ENCODE results near the gene PIK3C2G.
"Not testable (repeated sequence)": the region's sequence is repeated elsewhere in the genome, so short reads cannot be mapped to it uniquely, and the experiment has no call there.

The PIK3C2G gene

GRCh38 chr12:18500160-18500574, 238.8 kb downstream of the PIK3C2G start:
- H3K27ac Mint-ChIP-seq; intact Hi-C loops (cut with micrococcal nuclease); H3K4me3 Mint-ChIP-seq; H3K27me3 Mint-ChIP-seq; H3K36me3 Mint-ChIP-seq (ENCODE audit: low read depth); H3K4me1 Mint-ChIP-seq (ENCODE audit: low read depth): not testable (repeated sequence)
- peaks cover 12% of the 10 kb centered on the region for H3K9me3 Mint-ChIP-seq

GRCh38 chr12:18500736-18501135, 239.4 kb downstream of the PIK3C2G start:
- intact Hi-C loops (cut with micrococcal nuclease); H3K36me3 Mint-ChIP-seq (ENCODE audit: low read depth); H3K4me3 Mint-ChIP-seq; H3K27ac Mint-ChIP-seq; H3K27me3 Mint-ChIP-seq; H3K4me1 Mint-ChIP-seq (ENCODE audit: low read depth): not testable (repeated sequence)
- H3K9me3 Mint-ChIP-seq = peaks cover 12% of the 10 kb centered on the region

DNA sequence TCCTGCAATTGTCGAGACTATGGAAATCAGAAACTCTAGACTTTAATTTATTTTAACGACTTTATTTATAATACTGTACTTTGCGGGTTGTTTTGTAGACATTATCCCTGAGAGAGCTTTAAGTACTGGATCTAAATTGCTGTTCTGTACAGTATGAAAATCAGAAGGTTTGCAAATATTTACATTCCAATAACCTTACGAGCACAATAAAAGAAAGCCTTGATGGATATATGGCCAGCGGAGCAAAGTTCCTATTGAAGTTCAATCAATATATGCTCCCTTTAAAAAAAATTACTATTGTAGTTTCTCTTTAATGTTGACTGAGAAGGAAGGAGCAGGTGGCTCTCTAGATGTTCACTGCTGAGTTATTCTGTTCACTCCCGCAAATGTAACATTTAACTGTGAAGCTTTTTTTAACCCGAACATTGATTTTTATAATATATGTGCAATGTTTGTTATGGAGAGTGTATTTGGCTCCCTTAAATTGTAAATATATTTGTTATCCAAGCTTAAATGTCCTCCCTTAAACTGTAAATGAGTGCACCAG, 241.2 kb downstream of the PIK3C2G start:
- Mint-ChIP-seq H3K27me3 (no peaks in the 10 kb centered on the region), H3K9me3 (peaks cover 12% of the 10 kb centered on the region), H3K36me3 (ENCODE audit: low read depth) (no peaks in the 10 kb centered on the region), H3K4me3 (no peak overlapping the region), H3K4me1 (ENCODE audit: low read depth) (no peaks in the 10 kb centered on the region), H3K27ac (no peak overlapping the region)
- intact Hi-C loops (cut with micrococcal nuclease) = no loop called here

DNA sequence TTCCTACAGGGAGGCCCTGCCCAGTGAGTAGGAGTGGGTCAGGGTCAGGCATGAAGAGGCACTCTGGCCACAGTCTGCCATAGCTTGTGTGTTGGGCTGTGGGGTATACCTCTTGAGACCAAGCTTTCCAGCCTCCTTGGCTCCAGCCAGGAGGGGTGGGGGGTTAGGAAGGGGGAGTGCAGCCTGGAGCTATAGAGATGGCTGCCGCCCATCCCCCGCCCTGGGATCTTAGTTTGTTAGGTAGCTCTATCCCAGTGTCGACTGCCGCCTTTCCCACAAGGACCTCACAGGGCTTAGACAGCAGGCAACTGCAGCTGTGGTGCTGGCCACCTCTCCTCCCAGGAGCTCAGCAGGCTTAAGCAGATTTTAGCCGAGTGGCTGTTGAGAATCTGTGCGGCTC, 260.1 kb downstream of the PIK3C2G start:
- Mint-ChIP-seq H3K4me1 (ENCODE audit: low read depth) (no peaks in the 10 kb centered on the region), H3K27me3 (no peaks in the 10 kb centered on the region), H3K9me3 (peaks cover 69% of the 10 kb centered on the region), H3K27ac (no peak overlapping the region), H3K36me3 (ENCODE audit: low read depth) (no peaks in the 10 kb centered on the region), H3K4me3 (no peak overlapping the region)
- intact Hi-C loops (cut with micrococcal nuclease) = no loop called here

GRCh38 chr12:18522806-18523205, 261.5 kb downstream of the PIK3C2G start:
- H3K27ac Mint-ChIP-seq = no peak overlapping the region

DNA sequence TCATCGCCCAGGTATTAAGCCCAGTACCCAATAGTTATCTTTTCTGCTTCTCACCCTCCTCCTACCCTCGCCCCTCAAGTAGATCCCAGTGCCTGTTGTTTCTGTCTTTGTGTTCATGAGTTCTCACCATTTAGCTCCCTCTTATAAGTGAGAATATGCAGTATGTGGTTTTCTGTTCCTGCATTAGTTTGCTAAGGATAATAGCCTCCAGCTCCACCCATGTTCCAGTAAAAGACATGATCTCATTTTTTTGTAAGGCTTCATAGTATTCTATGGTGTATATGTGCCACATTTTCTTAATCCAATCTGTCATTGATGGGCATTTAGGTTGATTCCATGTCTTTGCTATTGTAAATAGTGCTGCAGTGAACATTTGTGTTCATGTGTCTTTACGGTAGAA, 281.2 kb downstream of the PIK3C2G start:
- not testable (repeated sequence) for H3K4me1 Mint-ChIP-seq (ENCODE audit: low read depth)

More at GRCh38 chr12:18522806-18523205, 261.5 kb downstream of the PIK3C2G start:
- intact Hi-C loops (cut with micrococcal nuclease) = no loop called here
- Mint-ChIP-seq H3K9me3 (peaks cover 57% of the 10 kb centered on the region), H3K4me1 (ENCODE audit: low read depth) (no peaks in the 10 kb centered on the region), H3K4me3 (no peak overlapping the region), H3K36me3 (ENCODE audit: low read depth) (no peaks in the 10 kb centered on the region), H3K27me3 (no peaks in the 10 kb centered on the region)

GRCh38 chr12:18546399-18546798, 285.1 kb downstream of the PIK3C2G start:
- H3K27ac Mint-ChIP-seq = no peak overlapping the region
- no peaks in the 10 kb centered on the region for H3K4me1 Mint-ChIP-seq (ENCODE audit: low read depth)
- no peak overlapping the region for H3K4me3 Mint-ChIP-seq
- intact Hi-C loops (cut with micrococcal nuclease) = no loop called here
- H3K27me3 Mint-ChIP-seq = no peaks in the 10 kb centered on the region
- no peaks in the 10 kb centered on the region for H3K36me3 Mint-ChIP-seq (ENCODE audit: low read depth)
- H3K9me3 Mint-ChIP-seq = peaks cover 6% of the 10 kb centered on the region

More for the DNA sequence above, 281.2 kb downstream of the PIK3C2G start:
- intact Hi-C loops (cut with micrococcal nuclease); H3K36me3 Mint-ChIP-seq (ENCODE audit: low read depth); H3K9me3 Mint-ChIP-seq; H3K4me3 Mint-ChIP-seq; H3K27ac Mint-ChIP-seq; H3K27me3 Mint-ChIP-seq: not testable (repeated sequence)

- no peaks in the 10 kb centered on the region for H3K36me3 Mint-ChIP-seq (ENCODE audit: low read depth)
- H3K27me3 Mint-ChIP-seq = no peaks in the 10 kb centered on the region
- no peaks in the 10 kb centered on the region for H3K4me1 Mint-ChIP-seq (ENCODE audit: low read depth)
- H3K27ac Mint-ChIP-seq = no peak overlapping the region
- intact Hi-C loops (cut with micrococcal nuclease) = no loop called here
- H3K4me3 Mint-ChIP-seq = no peak overlapping the region
- H3K9me3 Mint-ChIP-seq = no peaks in the 10 kb centered on the region
Observed at GRCh38 chr12:18549598-18549997, 288.3 kb downstream of the PIK3C2G start.

DNA sequence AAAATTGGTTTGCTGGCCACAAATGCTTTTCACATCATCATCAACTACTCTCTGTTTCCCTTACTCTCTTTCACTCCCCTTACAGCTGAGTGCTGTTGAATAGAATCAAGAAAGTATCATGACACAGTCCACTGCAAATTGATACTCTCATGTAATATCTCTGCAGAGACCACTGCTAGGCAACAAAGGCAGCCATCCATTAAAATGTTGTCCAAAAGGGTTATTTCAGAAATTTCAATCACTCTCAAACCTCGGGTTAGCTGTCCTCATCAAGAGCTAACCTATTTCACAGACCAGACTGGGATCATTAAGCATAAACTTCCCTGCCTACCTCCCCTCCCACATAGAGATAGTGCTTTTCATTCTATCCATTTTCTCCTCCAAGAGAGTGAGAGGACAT, 289.8 kb downstream of the PIK3C2G start:
- Mint-ChIP-seq H3K27ac (no peak overlapping the region), H3K4me3 (no peak overlapping the region), H3K4me1 (ENCODE audit: low read depth) (no peaks in the 10 kb centered on the region), H3K36me3 (ENCODE audit: low read depth) (no peaks in the 10 kb centered on the region), H3K9me3 (no peaks in the 10 kb centered on the region), H3K27me3 (no peaks in the 10 kb centered on the region)
- intact Hi-C loops (cut with micrococcal nuclease) = no loop called here

GRCh38 chr12:18551701-18552100, 290.4 kb downstream of the PIK3C2G start:
- Mint-ChIP-seq H3K9me3 (no peaks in the 10 kb centered on the region), H3K36me3 (ENCODE audit: low read depth) (no peaks in the 10 kb centered on the region), H3K4me3 (no peak overlapping the region), H3K27me3 (no peaks in the 10 kb centered on the region), H3K27ac (no peak overlapping the region), H3K4me1 (ENCODE audit: low read depth) (no peaks in the 10 kb centered on the region)
- intact Hi-C loops (cut with micrococcal nuclease) = no loop called here

GRCh38 chr12:18552829-18553228, 291.5 kb downstream of the PIK3C2G start:
- H3K27me3 Mint-ChIP-seq = no peaks in the 10 kb centered on the region
- no peaks in the 10 kb centered on the region for H3K36me3 Mint-ChIP-seq (ENCODE audit: low read depth)
- no peaks in the 10 kb centered on the region for H3K9me3 Mint-ChIP-seq
- no peak overlapping the region for H3K27ac Mint-ChIP-seq
- H3K4me1 Mint-ChIP-seq (ENCODE audit: low read depth) = no peaks in the 10 kb centered on the region
- intact Hi-C loops (cut with micrococcal nuclease) = no loop called here
- no peak overlapping the region for H3K4me3 Mint-ChIP-seq

DNA sequence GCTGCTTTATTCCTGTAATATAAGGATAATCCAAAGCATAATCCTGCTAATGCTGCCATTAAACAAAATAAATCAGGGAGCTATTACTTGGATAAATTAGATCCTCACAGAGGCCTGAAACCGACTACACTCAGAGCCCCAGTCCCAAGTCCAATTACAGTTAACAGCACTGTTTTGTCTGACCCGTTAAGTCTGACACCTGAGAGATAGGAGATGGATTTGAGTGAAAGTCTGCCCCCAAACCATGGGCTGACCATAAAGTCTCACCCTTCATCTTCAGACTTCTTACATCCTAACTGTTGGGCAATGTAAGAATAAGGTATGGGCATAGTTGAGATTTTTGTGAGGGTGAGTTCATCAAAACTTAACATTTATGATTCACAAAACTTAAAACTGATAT, 294.8 kb downstream of the PIK3C2G start:
- H3K4me1 Mint-ChIP-seq (ENCODE audit: low read depth) = no peaks in the 10 kb centered on the region
- H3K36me3 Mint-ChIP-seq (ENCODE audit: low read depth) = no peaks in the 10 kb centered on the region
- no peaks in the 10 kb centered on the region for H3K27me3 Mint-ChIP-seq
- no peak overlapping the region for H3K27ac Mint-ChIP-seq
- no peak overlapping the region for H3K4me3 Mint-ChIP-seq
- H3K9me3 Mint-ChIP-seq = no peaks in the 10 kb centered on the region
- intact Hi-C loops (cut with micrococcal nuclease) = no loop called here

- H3K4me1 Mint-ChIP-seq (ENCODE audit: low read depth) = no peaks in the 10 kb centered on the region
- H3K4me3 Mint-ChIP-seq = no peak overlapping the region
- no peaks in the 10 kb centered on the region for H3K36me3 Mint-ChIP-seq (ENCODE audit: low read depth)
- H3K27me3 Mint-ChIP-seq = no peaks in the 10 kb centered on the region
- no peak overlapping the region for H3K27ac Mint-ChIP-seq
- no peaks in the 10 kb centered on the region for H3K9me3 Mint-ChIP-seq
- intact Hi-C loops (cut with micrococcal nuclease) = no loop called here
Observed at GRCh38 chr12:18559242-18559641, 297.9 kb downstream of the PIK3C2G start.

DNA sequence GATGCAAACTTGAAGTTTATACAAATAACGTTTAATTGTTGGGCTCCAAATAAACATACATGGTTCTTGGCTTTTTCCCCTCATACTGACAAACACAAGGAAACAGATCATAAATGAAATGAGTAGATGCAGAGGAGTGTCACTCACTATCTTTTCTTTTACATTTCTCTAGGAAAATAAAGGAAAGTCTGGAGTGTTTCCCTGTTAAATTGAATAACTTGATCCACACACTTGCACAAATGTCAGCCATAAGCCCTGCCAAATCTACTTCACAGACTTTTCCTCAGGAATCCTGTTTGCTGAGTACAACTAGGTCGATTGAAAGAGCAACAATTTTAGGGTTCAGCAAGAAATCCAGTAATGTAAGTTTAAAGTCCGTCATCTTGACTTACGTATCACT, 301.2 kb downstream of the PIK3C2G start:
- Mint-ChIP-seq H3K36me3 (ENCODE audit: low read depth) (no peaks in the 10 kb centered on the region), H3K4me1 (ENCODE audit: low read depth) (no peaks in the 10 kb centered on the region), H3K9me3 (no peaks in the 10 kb centered on the region), H3K27me3 (no peaks in the 10 kb centered on the region), H3K27ac (no peak overlapping the region), H3K4me3 (no peak overlapping the region)
- intact Hi-C loops (cut with micrococcal nuclease) = no loop called here

GRCh38 chr12:18564306-18564705, 303.0 kb downstream of the PIK3C2G start:
- H3K27ac Mint-ChIP-seq = no peak overlapping the region

More at GRCh38 chr12:18564306-18564705, 303.0 kb downstream of the PIK3C2G start:
- no peak overlapping the region for H3K4me3 Mint-ChIP-seq
- H3K4me1 Mint-ChIP-seq (ENCODE audit: low read depth) = no peaks in the 10 kb centered on the region
- intact Hi-C loops (cut with micrococcal nuclease) = no loop called here
- no peaks in the 10 kb centered on the region for H3K27me3 Mint-ChIP-seq
- no peaks in the 10 kb centered on the region for H3K36me3 Mint-ChIP-seq (ENCODE audit: low read depth)
- no peaks in the 10 kb centered on the region for H3K9me3 Mint-ChIP-seq

Measured in dendritic cell treated with granulocyte-macrophage colony-stimulating factor and Interleukin-4, amounts not matched to agents 40 ng/mL and 50 ng/mL, for 4 days (primary cell).